Right cardiac atrium (tissue), 5 donors: ENCODE results near the gene PPP2R5C. TPM values are rescaled to one million over a fixed set of nuclear protein-coding genes. Genes with fewer than 3 reads are reported as not detected.

ENCODE experiments used
- ATAC-seq, 2 donors: fragments of 200-7000 bp; cut with Tn5 transposase; one replicate each; pipeline versions ENCODE4 v1.8.0 to v1.9.1; 2020; ENCODE audit warnings: moderate library complexity in 2 of 2, mild to moderate bottlenecking in 1 of 2
- DNase-seq, 3 donors: peaks; one replicate each; pipeline ENCODE4 v3.0.0-alpha.2; 2020
- H3K27ac ChIP-seq: one replicate; pipeline ENCODE4 v1.5.1; 2013; ENCODE audit warnings: mild to moderate bottlenecking, low read length, control low read depth, moderate library complexity
- H3K27me3 ChIP-seq: one replicate; pipeline ENCODE4 v1.6.1; 2013; ENCODE audit not compliant: control insufficient read depth, insufficient read depth
- H3K4me1 ChIP-seq: one replicate; pipeline ENCODE4 v1.6.1; 2013; ENCODE audit warnings: low read length; ENCODE audit not compliant: control insufficient read depth, insufficient read depth
- H3K4me3 ChIP-seq: one replicate; pipeline ENCODE4 v1.5.1; 2013; ENCODE audit warnings: low read length, control low read depth
- H3K9me3 ChIP-seq: one replicate; pipeline ENCODE4 v1.6.1; 2013; ENCODE audit warnings: low read length; ENCODE audit not compliant: control insufficient read depth
- WGBS: extraction: QIAGEN DNeasy Blood & Tissue Kit; methylation state at CpG from one replicate; pipeline ENCODE4 v1.1.7; 2013; 5-methylcytosine and 5-hydroxymethylcytosine counted together
- intact Hi-C, 4 donors: fragments of 100-400 bp; cut with DNase I; formaldehyde crosslinking; loops; one replicate each; pipeline versions ENCODE4 v1.11.0 to v1.14.0; 2022 to 2023
- polyA plus RNA-seq: library from polyadenylated mRNA; stranded (reverse); fragments of 200-250 nt; gene quantifications from one replicate; pipeline ENCODE4 v1.2.3, GENCODE V29; 2013
- total RNA-seq, 4 donors: library from RNA; stranded (reverse); fragmentation: NEBNext Ultra II Directional; extraction: Animal tissue kit (Norgen Biotek cat#: 25700); gene quantifications; one replicate each; pipeline ENCODE4 v1.2.1, GENCODE V29; 2021
- donor health status: healthy with polysubstance abuse.
- donor health status: DM: no; HTN: yes; CAD: no.
- donor health status: DM: no; HTN: no; CAD: no.
- donor health status: DM: no; HTN: yes; CAD: no; lungs with severe emphysema.
- donor health status: DM: yes; HTN: yes; CAD: no.

Gene PPP2R5C
- total and polyA plus RNA-seq, 5 donors, result 100.0 to 158 (median 144) TPM

DNA sequence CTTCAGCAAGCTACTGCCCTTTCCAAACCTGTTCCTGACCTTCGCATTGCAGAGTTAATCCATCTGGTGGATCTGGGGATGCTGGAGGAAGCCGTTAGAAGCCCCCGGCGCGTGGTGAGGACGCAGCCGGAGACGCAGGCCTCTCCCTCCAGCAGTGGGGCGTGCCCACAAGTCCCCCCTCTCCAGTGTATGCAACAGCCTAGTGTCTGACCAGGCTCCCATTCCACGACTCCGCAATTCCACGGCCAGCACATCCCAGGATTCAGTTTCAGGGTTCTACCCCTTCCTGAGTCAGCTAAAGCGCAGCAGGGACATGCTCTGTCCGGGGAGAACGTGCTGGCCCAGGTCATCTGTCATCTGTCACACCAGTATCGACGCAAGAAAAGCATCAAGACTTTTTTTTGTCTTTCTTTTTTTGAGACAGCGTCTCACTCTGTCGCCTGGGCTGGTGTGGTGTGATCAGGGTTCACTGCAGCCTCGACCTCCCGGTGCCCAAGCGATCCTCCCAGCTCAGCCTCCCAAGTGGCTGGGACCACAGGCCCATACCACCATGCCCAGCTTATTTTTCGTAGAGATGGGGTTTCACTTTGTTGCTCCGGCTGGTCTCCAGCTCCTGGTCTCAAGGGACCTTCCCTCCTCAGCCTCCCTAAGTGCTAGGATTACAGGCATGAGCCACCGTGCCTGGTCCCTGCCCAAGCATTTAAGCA lies 194.8 kb downstream of the PPP2R5C start:
- Histone ChIP-seq H3K27me3 (no peaks in the 10 kb centered on the region), H3K4me1 (no peaks in the 10 kb centered on the region), H3K4me3 (no peak overlapping the region), H3K9me3 (no peaks in the 10 kb centered on the region), H3K27ac (no peak overlapping the region)
- DNase-seq (peak in 1 of 3 donors; percentile 27), ATAC-seq (no peak)
- WGBS, result 76% methylated on average over 25 of the region's 25 CpGs
- intact Hi-C loops, result no loop called here

- no peak for ATAC-seq
- WGBS, result 83% methylated on average over 13 of the region's 13 CpGs
- DNase-seq, result peak in 1 of 3 donors; percentile 29
Measured at GRCh38 chr14:101957406-101958234, 196.1 kb downstream of the PPP2R5C start.

DNA sequence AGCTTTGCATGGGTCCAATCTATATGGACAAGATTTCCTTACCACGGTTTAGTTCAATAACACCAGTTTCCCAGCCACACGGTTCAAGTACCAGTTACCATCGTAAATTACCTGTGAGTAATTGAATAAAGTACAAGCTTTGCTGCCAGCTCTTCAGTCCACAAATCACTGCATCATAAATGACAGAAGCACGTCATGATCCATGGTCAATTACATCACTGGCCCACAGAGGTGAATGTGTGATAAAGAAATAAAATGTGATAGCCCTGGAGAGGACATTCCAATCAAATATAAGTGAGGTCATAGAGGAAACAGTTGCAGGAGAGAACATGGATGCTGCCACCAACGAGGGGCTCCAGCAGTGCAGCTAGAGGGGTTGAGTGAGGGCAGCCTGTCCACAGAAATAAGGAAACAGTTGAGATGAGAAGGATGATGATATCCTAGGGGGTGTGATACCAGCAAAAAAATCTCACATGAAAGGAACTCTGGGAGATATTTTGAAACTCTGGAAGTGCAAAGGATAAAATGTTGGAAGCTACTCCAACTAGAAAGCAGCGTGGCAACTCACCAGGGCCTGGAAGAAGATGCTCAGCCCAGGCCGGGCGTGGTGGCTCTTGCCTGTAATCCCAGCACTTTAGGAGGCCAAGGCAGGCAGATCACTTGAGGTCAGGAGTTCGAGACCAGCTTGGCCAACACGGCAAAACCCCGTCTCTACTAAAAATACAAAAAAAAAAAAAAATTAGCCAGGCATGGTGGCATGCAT lies 197.1 kb downstream of the PPP2R5C start:
- H3K27ac ChIP-seq, result no peak overlapping the region
- H3K4me1 ChIP-seq, result no peaks in the 10 kb centered on the region
- no peak for DNase-seq
- H3K27me3 ChIP-seq, result no peaks in the 10 kb centered on the region
- H3K9me3 ChIP-seq, result no peaks in the 10 kb centered on the region
- ATAC-seq, result no peak
- 84% methylated on average over 11 of the region's 11 CpGs for WGBS
- intact Hi-C loops, result no loop called here
- no peak overlapping the region for H3K4me3 ChIP-seq

More at GRCh38 chr14:101957406-101958234, 196.1 kb downstream of the PPP2R5C start:
- no peaks in the 10 kb centered on the region for H3K9me3 ChIP-seq
- no peak overlapping the region for H3K4me3 ChIP-seq
- H3K4me1 ChIP-seq, result no peaks in the 10 kb centered on the region
- no peaks in the 10 kb centered on the region for H3K27me3 ChIP-seq
- no peak overlapping the region for H3K27ac ChIP-seq
- intact Hi-C loops, result no loop called here

DNA sequence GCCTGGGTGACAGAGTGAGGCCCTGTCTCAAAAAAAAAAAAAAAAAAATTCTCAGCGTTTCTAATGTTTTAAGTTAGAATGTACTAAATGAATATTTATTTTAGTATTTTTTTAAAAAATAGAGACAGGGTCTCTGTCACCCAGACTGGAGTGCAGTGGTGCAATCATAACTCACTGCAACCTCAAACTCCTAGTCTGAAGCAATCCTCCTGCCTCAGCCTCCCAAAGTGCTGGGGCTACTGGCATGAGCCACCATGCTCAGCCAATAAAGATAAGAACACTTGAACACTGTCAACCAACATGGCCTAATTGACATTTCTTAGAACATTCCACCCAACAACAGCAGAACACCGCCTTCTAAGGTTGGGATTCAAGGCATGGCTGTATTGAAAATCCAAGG lies 197.8 kb downstream of the PPP2R5C start:
- Histone ChIP-seq H3K9me3 (no peaks in the 10 kb centered on the region), H3K27ac (no peak overlapping the region), H3K4me1 (no peaks in the 10 kb centered on the region), H3K4me3 (no peak overlapping the region), H3K27me3 (no peaks in the 10 kb centered on the region)
- WGBS, result 83% methylated on average over 2 of the region's 2 CpGs
- intact Hi-C loops, result no loop called here
- ATAC-seq (no peak), DNase-seq (no peak)

GRCh38 chr14:101960225-101960624 lies 198.7 kb downstream of the PPP2R5C start:
- intact Hi-C loops, result loop anchor here in 1 of 4 donors (10.0 kb wide), 2 partner anchors 125 to 245 kb away; partner anchors contain the start of gene HSP90AA1
- 49% methylated on average over 13 of the region's 13 CpGs for WGBS
- H3K4me1 ChIP-seq, result no peaks in the 10 kb centered on the region
- no peak overlapping the region for H3K27ac ChIP-seq
- ATAC-seq, result no peak
- H3K4me3 ChIP-seq, result no peak overlapping the region
- no peaks in the 10 kb centered on the region for H3K27me3 ChIP-seq
- no peaks in the 10 kb centered on the region for H3K9me3 ChIP-seq
- no peak for DNase-seq

DNA sequence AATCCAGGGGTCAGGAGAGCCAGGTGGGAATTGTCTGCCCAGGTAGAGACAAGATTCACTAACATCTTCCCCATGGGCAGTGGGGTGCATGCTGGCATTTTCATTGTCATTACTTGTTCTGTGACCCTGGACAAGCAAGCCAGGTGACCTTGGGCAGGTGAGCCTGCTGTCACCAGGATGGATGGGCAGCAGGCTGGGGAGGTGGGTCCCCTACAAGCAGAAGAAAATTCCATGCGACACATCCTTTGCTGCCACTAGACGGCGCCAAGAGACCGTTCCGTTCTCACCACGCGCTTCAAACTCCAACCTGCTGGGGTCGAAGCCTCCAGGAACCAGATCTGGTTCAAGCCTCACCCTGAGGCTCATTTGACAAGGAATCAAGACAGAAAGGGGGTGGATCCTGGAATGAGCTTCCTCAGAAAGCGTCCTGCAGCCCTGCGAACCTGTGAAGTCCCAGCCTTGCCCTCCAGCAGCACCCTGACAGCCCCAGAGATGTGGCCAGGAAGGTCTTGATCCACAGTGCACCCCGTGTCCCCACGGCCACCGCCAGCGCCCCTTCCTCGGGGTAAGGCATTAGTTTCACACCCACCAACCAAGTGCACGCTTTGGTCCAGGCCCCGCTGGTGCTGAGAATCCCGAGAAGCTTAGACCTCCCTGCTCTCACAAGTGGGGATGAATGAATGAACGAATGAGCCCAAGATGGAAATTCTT lies 199.7 kb downstream of the PPP2R5C start:
- intact Hi-C loops, result loop anchor here in 1 of 4 donors (10.0 kb wide), 2 partner anchors 124 to 246 kb away; partner anchors contain the start of gene HSP90AA1
- no peaks in the 10 kb centered on the region for H3K4me1 ChIP-seq

DNA sequence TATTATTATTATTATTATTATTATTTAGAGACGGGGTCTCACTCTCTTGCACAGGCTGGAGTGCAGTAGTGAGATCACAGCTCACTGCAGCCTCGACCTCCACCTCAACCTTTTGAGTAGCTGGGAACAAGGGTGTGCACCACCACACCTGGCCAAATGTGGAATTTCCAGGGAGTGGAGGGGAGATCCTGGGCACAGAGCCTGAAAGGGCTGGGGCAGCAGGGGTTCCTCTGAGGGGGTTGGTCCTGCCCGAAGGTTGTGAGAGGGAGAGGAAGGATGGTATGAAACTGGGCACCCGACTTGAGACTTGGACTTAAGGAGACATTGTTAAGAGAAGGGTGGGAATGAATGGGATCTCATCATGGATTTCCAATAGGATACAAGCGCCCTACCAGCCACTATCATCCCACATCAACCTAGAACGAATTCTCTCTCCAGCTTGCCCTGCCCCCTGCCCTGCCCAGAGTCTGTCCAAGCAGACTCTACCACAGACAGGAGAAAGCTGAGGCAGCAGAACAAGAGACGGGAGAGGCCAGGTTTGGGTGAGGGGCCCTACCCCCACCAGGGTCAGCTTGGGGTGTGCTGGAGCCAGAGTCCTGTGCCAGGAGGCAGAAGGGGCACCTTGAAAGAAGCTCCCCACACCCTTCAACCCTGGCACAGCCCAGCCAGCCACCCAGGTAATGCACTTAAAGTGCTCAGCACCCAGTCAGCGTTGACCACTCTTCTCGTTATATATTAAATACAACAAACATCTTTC lies 200.4 kb downstream of the PPP2R5C start:
- Histone ChIP-seq H3K27ac (no peak overlapping the region), H3K4me3 (no peak overlapping the region), H3K27me3 (no peaks in the 10 kb centered on the region), H3K4me1 (no peaks in the 10 kb centered on the region), H3K9me3 (no peaks in the 10 kb centered on the region)
- peak in 1 of 3 donors; percentile 33 for DNase-seq
- WGBS, result 84% methylated on average over 9 of the region's 9 CpGs
- intact Hi-C loops, result loop anchor here in 1 of 4 donors (10.0 kb wide), 2 partner anchors 123 to 247 kb away; partner anchors contain the start of gene HSP90AA1
- ATAC-seq, result no peak

More for the DNA sequence above, 199.7 kb downstream of the PPP2R5C start:
- WGBS, result 32% methylated on average over 19 of the region's 19 CpGs
- ATAC-seq, result peak in 1 of 2 donors; percentile 10
- Histone ChIP-seq H3K4me3 (no peak overlapping the region), H3K9me3 (no peaks in the 10 kb centered on the region), H3K27ac (no peak overlapping the region), H3K27me3 (no peaks in the 10 kb centered on the region)
- peak; percentile 80 to 87 (median 85) for DNase-seq

DNA sequence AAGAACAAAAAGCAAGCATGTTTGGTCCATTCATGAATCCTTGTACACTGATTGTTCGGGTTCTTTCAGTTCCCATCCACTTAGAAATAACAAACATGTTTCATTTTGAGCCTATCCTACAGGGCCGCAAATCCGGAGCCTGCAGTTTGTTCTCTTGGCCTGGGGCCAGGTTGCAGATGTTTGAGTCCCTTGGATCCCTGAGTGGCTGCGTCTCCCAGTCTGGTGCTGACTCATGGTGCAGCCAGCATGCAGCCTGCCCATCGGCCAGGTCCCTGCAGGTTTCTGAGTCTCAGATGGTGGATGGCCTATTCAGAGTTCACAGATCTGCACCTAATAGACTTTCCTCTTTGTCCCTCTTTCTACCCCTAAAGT lies 201.0 kb downstream of the PPP2R5C start:
- DNase-seq (peak; percentile 67 to 84 (median 82)), ATAC-seq (no peak)
- Histone ChIP-seq H3K9me3 (no peaks in the 10 kb centered on the region), H3K4me1 (no peaks in the 10 kb centered on the region), H3K4me3 (no peak overlapping the region), H3K27ac (no peak overlapping the region), H3K27me3 (no peaks in the 10 kb centered on the region)
- intact Hi-C loops, result loop anchor here in 1 of 4 donors (10.0 kb wide), 2 partner anchors 122 to 248 kb away; partner anchors contain the start of gene HSP90AA1
- WGBS, result 45% methylated on average over 5 of the region's 5 CpGs

DNA sequence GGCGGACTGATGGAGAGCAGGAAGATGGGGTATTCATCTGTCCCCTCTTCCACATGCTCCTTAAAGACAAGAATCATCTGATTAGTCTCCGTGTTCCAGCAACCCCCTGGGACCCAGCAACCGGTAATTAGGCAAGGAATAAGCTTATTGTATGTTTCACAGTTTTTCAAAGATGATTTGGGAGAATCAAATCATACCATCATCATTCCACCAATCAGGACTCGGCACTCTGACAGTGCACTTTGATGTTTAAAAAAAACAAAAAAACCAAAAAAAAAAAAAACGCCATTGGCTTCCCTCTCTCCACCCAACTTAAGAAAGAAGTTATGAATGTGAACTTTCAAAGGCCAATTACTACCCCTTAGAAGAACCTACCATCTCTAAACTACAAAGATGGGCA lies 201.5 kb downstream of the PPP2R5C start:
- DNase-seq, result peak in 1 of 3 donors; percentile 22
- ATAC-seq, result no peak
- H3K4me3 ChIP-seq, result no peak overlapping the region
- H3K4me1 ChIP-seq, result no peaks in the 10 kb centered on the region
- H3K9me3 ChIP-seq, result no peaks in the 10 kb centered on the region
- H3K27me3 ChIP-seq, result no peaks in the 10 kb centered on the region
- no peak overlapping the region for H3K27ac ChIP-seq
- intact Hi-C loops, result loop anchor here in 1 of 4 donors (10.0 kb wide), 2 partner anchors 122 to 248 kb away; partner anchors contain the start of gene HSP90AA1
- 84% methylated on average over 5 of the region's 5 CpGs for WGBS
